GM12878 (cell line): Measurements from ENCODE around the gene NDUFB11. TPM values are rescaled to one million over a fixed set of nuclear protein-coding genes. Genes with fewer than 3 reads are reported as not detected.
"Not testable (repeated sequence)": the region's sequence is repeated elsewhere in the genome, so short reads cannot be mapped to it uniquely, and the experiment has no call there.

Experiments used
- ATAC-seq: fragments of 200-7000 bp; cut with Tn5 transposase; 3 replicates; pipeline ENCODE4 v1.9.1; 2020; ENCODE audit warnings: mild to moderate bottlenecking, moderate library complexity
- BruUV-seq: library from RNA; stranded (reverse); fragments of 400-500 nt; replicated peaks from 2 replicates; lab custom pipeline; 2021; lab: Mats Ljungman, UMichigan
- CTCF ChIA-PET: fragments of 300-600 bp; sonication (Branson Sonifier 250); formaldehyde crosslinking; extraction: SDS; loops from one replicate; lab custom pipeline; 2021; ENCODE audit warnings: inconsistent platforms; lab: Yijun Ruan, JAX
- POLR2A ChIA-PET: fragments of 350-600 bp; formaldehyde crosslinking; extraction: SDS; loops from one replicate; lab custom pipeline; 2021; ENCODE audit warnings: inconsistent platforms; lab: Charles Lee
- RAD21 ChIA-PET: fragments of 300-600 bp; sonication (Branson Sonifier 250); formaldehyde crosslinking; loops from one replicate; lab custom pipeline; 2023; ENCODE audit warnings: antibody characterized with exemption; ENCODE audit not compliant: unreplicated experiment; lab: Charles Lee
- SMC1A ChIA-PET: fragments of 300-600 bp; sonication (Branson Sonifier 250); formaldehyde crosslinking; loops from one replicate; lab custom pipeline; 2023; ENCODE audit not compliant: unreplicated experiment, uncharacterized antibody; lab: Charles Lee
- DNase-seq: peaks from one replicate; pipeline ENCODE4 v3.0.0-alpha.2; 2011; ENCODE audit warnings: low read depth, low spot score
- FAIRE-seq: peaks from 3 replicates; lab custom pipeline; 2011; peaks lifted over from hg19 to GRCh38; lab: Jason Lieb, UNC
- H2AFZ ChIP-seq: 2 replicates; pipeline ENCODE4 v1.6.0; 2011; ENCODE audit warnings: low read depth, low read length, control low read depth; ENCODE audit not compliant: control insufficient read depth
- H3K27ac ChIP-seq: 2 replicates; pipeline ENCODE4 v1.5.1; 2011; ENCODE audit warnings: control low read depth; ENCODE audit not compliant: control insufficient read depth, insufficient read depth
- H3K27me3 ChIP-seq, 2 experiments: replicated peaks in 1 of 2; 2 replicates each; pipeline versions ENCODE4 v1.6.0 to v1.6.1; 2011; ENCODE audit warnings: low read length in 1 of 2; ENCODE audit not compliant: control insufficient read depth in 2 of 2, insufficient read depth in 2 of 2
- H3K36me3 ChIP-seq, 2 experiments: 2 replicates each; pipeline ENCODE4 v1.5.1; 2011; ENCODE audit warnings: low read length in 1 of 2; ENCODE audit not compliant: control insufficient read depth in 2 of 2, insufficient read depth in 2 of 2
- H3K4me1 ChIP-seq: 2 replicates; pipeline ENCODE4 v1.6.1; 2011; ENCODE audit warnings: mild to moderate bottlenecking, low read length, moderate library complexity, mixed read lengths; ENCODE audit not compliant: control insufficient read depth, insufficient read depth
- H3K4me2 ChIP-seq: 2 replicates; pipeline ENCODE4 v1.6.0; 2011; ENCODE audit warnings: control low read depth; ENCODE audit not compliant: control insufficient read depth, insufficient read depth
- H3K4me3 ChIP-seq: fragments of 200-600 bp; sonication (generic); 2 replicates; pipeline ENCODE4 v1.5.1; 2016
- H3K79me2 ChIP-seq: 2 replicates; pipeline ENCODE4 v1.6.0; 2011; ENCODE audit warnings: low read length; ENCODE audit not compliant: control insufficient read depth, insufficient read depth
- H3K9ac ChIP-seq: 2 replicates; pipeline ENCODE4 v1.8.0; 2011; ENCODE audit warnings: low read length, control low read depth, mixed read lengths; ENCODE audit not compliant: control insufficient read depth, insufficient read depth
- H3K9me3 ChIP-seq: replicated peaks from 3 replicates; pipeline ENCODE4 v1.5.1; 2011; ENCODE audit warnings: mild to moderate bottlenecking, low read length; ENCODE audit not compliant: control insufficient read depth, insufficient read depth
- H4K20me1 ChIP-seq: 2 replicates; pipeline ENCODE4 v1.6.0; 2011; ENCODE audit not compliant: control insufficient read depth, insufficient read depth
- FOS ChIP-seq: IDR thresholded peaks from 3 replicates; pipeline ENCODE4 v1.6.1; 2011; ENCODE audit warnings: borderline replicate concordance; ENCODE audit not compliant: insufficient read length; ENCODE audit errors: extremely low read depth
- KDM1A ChIP-seq: fragments of 200-600 bp; sonication (generic); IDR thresholded peaks from 2 replicates; pipeline ENCODE4 v1.6.1; 2016; ENCODE audit warnings: borderline replicate concordance
- MLLT1 ChIP-seq: fragments of 450-650 bp; IDR thresholded peaks from 2 replicates; pipeline ENCODE4 v1.6.1; 2016; ENCODE audit warnings: mild to moderate bottlenecking
- PKNOX1 ChIP-seq: fragments of 450-650 bp; IDR thresholded peaks from 2 replicates; pipeline ENCODE4 v1.6.1; 2016; ENCODE audit warnings: mild to moderate bottlenecking
- RAD21 ChIP-seq: IDR thresholded peaks from 2 replicates; pipeline ENCODE4 v1.6.1; 2011; ENCODE audit warnings: mild to moderate bottlenecking, low read depth, low read length, moderate library complexity; ENCODE audit not compliant: insufficient read depth
- WGBS: methylation state at CpG from one replicate; pipeline ENCODE4 v1.1.6; 2016; ENCODE audit warnings: low lambda C conversion rate; ENCODE audit not compliant: insufficient replicate concordance, insufficient coverage; ENCODE audit errors: missing lambda C conversion rate; 5-methylcytosine and 5-hydroxymethylcytosine counted together
- in situ Hi-C: fragments of 300-500 bp; cut with MboI; formaldehyde crosslinking; loops from 9 replicates; pipeline ENCODE4 v1.14.3; 2018; ENCODE audit warnings: mixed read lengths
- intact Hi-C: fragments of 100-400 bp; cut with micrococcal nuclease; formaldehyde crosslinking; loops from one replicate; pipeline ENCODE4 v1.14.2; 2022; ENCODE audit not compliant: unreplicated experiment
- polyA plus RNA-seq, 11 experiments: library from polyadenylated mRNA; depleted of rRNA in 4 of 11; unstranded in 6 of 11; stranded (reverse) in 5 of 11; fragments of >200 nt; fragmentation: Nextera tagmentation in 4 of 11; fragmentation: Illumina TruSeq in 1 of 11; extraction: Ambion mirVana in 4 of 11; extraction: Trizol in 1 of 11; gene quantifications; 1 replicate in 1 of 11; 2 replicates in 10 of 11; pipeline versions ENCODE4 v1.2.1 to v1.2.3, GENCODE V29; 2011 to 2016; ENCODE audit warnings: inconsistent platforms in 2 of 11, missing spikeins in 2 of 11, low read depth in 1 of 11
- total RNA-seq, 4 experiments: library from RNA; depleted of rRNA in 3 of 4; stranded (reverse); fragments of >200 nt in 3 of 4; fragmentation: Illumina TruSeq in 1 of 4; extraction: Trizol in 1 of 4; gene quantifications; 2 replicates each; pipeline versions ENCODE4 v1.2.1 to v1.2.3, GENCODE V29; 2013 to 2021
- TF ChIP-seq, protein P1 (sequence below): IDR thresholded peaks from 2 replicates; pipeline ENCODE4 v1.6.1; 2012; ENCODE audit warnings: improper control_type of control experiment, low read depth, low read length; ENCODE audit not compliant: insufficient replicate concordance

NDUFB11 gene
- total and polyA plus RNA-seq, 10 of the 15 experiments (the other 5 are each of a cell fraction or from before 2014, with no cell fraction given) = 16.1 to 202 (median 83.3) TPM

GRCh38 chrX:47138171-47138570, 6.3 kb downstream of the NDUFB11 start:
- H3K27me3 ChIP-seq = no peaks in the 10 kb centered on the region
- 43% methylated on average over 6 of the region's 6 CpGs for WGBS
- no peaks in the 10 kb centered on the region for H3K9me3 ChIP-seq
- no peak overlapping the region for H3K4me2 ChIP-seq
- no peak overlapping the region for H2AFZ ChIP-seq
- no peak overlapping the region for H3K4me3 ChIP-seq
- peaks cover 0 to 5% of the 10 kb centered on the region in 2 experiments; a peak in 1 of 4 replicates for H3K36me3 ChIP-seq
- DNase-seq = no peak
- no peak for FAIRE-seq
- no peaks in the 10 kb centered on the region for H3K4me1 ChIP-seq
- H4K20me1 ChIP-seq = no peaks in the 10 kb centered on the region
- no peak for ATAC-seq
- no peak overlapping the region for H3K27ac ChIP-seq
- in situ Hi-C loops = no loop called here
- no TSS peak for BruUV-seq
- CTCF ChIA-PET = interaction anchor here (1.0 kb wide), 1 partner anchor 12 kb away, joined by 3 read pairs; no protein-coding TSS in a partner anchor
- H3K9ac ChIP-seq = no peak overlapping the region
- POLR2A ChIA-PET = no interaction called here
- SMC1A ChIA-PET = no interaction called here
- peaks cover 4% of the 10 kb centered on the region for H3K79me2 ChIP-seq
- TF ChIP-seq KDM1A (no peak), FOS (no peak), RAD21 (no peak), PKNOX1 (no peak), MLLT1 (no peak)
- TF ChIP-seq, protein P1, sequence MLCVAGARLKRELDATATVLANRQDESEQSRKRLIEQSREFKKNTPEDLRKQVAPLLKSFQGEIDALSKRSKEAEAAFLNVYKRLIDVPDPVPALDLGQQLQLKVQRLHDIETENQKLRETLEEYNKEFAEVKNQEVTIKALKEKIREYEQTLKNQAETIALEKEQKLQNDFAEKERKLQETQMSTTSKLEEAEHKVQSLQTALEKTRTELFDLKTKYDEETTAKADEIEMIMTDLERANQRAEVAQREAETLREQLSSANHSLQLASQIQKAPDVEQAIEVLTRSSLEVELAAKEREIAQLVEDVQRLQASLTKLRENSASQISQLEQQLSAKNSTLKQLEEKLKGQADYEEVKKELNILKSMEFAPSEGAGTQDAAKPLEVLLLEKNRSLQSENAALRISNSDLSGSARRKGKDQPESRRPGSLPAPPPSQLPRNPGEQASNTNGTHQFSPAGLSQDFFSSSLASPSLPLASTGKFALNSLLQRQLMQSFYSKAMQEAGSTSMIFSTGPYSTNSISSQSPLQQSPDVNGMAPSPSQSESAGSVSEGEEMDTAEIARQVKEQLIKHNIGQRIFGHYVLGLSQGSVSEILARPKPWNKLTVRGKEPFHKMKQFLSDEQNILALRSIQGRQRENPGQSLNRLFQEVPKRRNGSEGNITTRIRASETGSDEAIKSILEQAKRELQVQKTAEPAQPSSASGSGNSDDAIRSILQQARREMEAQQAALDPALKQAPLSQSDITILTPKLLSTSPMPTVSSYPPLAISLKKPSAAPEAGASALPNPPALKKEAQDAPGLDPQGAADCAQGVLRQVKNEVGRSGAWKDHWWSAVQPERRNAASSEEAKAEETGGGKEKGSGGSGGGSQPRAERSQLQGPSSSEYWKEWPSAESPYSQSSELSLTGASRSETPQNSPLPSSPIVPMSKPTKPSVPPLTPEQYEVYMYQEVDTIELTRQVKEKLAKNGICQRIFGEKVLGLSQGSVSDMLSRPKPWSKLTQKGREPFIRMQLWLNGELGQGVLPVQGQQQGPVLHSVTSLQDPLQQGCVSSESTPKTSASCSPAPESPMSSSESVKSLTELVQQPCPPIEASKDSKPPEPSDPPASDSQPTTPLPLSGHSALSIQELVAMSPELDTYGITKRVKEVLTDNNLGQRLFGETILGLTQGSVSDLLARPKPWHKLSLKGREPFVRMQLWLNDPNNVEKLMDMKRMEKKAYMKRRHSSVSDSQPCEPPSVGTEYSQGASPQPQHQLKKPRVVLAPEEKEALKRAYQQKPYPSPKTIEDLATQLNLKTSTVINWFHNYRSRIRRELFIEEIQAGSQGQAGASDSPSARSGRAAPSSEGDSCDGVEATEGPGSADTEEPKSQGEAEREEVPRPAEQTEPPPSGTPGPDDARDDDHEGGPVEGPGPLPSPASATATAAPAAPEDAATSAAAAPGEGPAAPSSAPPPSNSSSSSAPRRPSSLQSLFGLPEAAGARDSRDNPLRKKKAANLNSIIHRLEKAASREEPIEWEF = no peak
- intact Hi-C loops = no loop called here
- RAD21 ChIA-PET = no interaction called here

- H3K27ac ChIP-seq, POLR2A ChIA-PET, H3K4me3 ChIP-seq, H4K20me1 ChIP-seq, H3K27me3 ChIP-seq, intact Hi-C loops, FAIRE-seq, H3K36me3 ChIP-seq, H2AFZ ChIP-seq, in situ Hi-C loops, H3K79me2 ChIP-seq, H3K4me1 ChIP-seq, H3K9ac ChIP-seq, H3K9me3 ChIP-seq, ATAC-seq, H3K4me2 ChIP-seq, RAD21 ChIA-PET, DNase-seq, BruUV-seq: not testable (repeated sequence)
- WGBS = 70% methylated on average over 5 of the region's 5 CpGs
- CTCF ChIA-PET = interaction anchor here (1.1 to 1.5 kb wide), 2 partner anchors 9 to 12 kb away, joined by 3 to 4 read pairs; partner anchors contain the start of genes NDUFB11 and RBM10
- SMC1A ChIA-PET = interaction anchor here (0.6 to 1.0 kb wide), 2 partner anchors 8 to 68 kb away, joined by 3 read pairs; no protein-coding TSS in a partner anchor
These were observed 8.9 kb downstream of the NDUFB11 start for GRCh38 chrX:47135650-47136049.
